Esophagus squamous epithelium (tissue), 4 donors: ENCODE measurements around the gene RELN.

Source experiments
- CTCF ChIP-seq, 6 experiments: fragments of 450-650 bp in 4 of 6; fragments of 200-600 bp in 2 of 6; sonication (generic) in 2 of 6; IDR thresholded peaks; one replicate each; pipeline ENCODE4 v1.5.1; 2016 to 2019; ENCODE audit warnings: antibody characterized with exemption in 6 of 6, mild to moderate bottlenecking in 4 of 6, moderate library complexity in 4 of 6
- POLR2A ChIP-seq, 4 donors: fragments of 450-650 bp; IDR thresholded peaks; one replicate each; pipeline ENCODE4 v1.6.1; 2017; ENCODE audit warnings: antibody characterized with exemption in 4 of 4, mild to moderate bottlenecking in 4 of 4, moderate library complexity in 3 of 4

DNA sequence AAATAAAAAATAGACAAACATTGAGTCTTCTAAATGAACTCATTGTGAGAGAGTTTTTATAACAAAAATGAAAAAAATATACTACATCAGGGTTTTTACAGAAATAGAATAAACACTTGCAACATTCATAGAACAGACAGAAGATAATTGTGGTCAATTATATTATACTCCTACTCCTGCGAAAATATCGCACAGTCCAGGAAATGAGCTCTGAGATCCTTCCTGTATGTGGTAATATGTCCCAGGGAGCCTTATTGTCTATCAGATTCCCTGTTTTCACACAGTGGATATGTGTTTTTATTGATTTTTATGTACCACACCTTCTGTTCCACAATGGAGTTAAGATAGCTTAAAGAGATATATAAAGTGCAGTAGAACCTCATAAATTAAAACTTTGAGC is 27.5 kb upstream of the RELN start:
- TF ChIP-seq CTCF (IDR thresholded peaks at IDR 0.05) (no peak), POLR2A (IDR thresholded peaks at IDR 0.05) (no peak)
